Cerebellar cortex (tissue), 1 donor: ENCODE results near the gene TBXAS1.
"Not testable (repeated sequence)": the region's sequence is repeated elsewhere in the genome, so short reads cannot be mapped to it uniquely, and the experiment has no call there.

Source experiments
- DNase-seq: peaks from one replicate; pipeline ENCODE4 v3.0.0-alpha.2; 2015; ENCODE audit warnings: low spot score

TBXAS1 gene

DNA sequence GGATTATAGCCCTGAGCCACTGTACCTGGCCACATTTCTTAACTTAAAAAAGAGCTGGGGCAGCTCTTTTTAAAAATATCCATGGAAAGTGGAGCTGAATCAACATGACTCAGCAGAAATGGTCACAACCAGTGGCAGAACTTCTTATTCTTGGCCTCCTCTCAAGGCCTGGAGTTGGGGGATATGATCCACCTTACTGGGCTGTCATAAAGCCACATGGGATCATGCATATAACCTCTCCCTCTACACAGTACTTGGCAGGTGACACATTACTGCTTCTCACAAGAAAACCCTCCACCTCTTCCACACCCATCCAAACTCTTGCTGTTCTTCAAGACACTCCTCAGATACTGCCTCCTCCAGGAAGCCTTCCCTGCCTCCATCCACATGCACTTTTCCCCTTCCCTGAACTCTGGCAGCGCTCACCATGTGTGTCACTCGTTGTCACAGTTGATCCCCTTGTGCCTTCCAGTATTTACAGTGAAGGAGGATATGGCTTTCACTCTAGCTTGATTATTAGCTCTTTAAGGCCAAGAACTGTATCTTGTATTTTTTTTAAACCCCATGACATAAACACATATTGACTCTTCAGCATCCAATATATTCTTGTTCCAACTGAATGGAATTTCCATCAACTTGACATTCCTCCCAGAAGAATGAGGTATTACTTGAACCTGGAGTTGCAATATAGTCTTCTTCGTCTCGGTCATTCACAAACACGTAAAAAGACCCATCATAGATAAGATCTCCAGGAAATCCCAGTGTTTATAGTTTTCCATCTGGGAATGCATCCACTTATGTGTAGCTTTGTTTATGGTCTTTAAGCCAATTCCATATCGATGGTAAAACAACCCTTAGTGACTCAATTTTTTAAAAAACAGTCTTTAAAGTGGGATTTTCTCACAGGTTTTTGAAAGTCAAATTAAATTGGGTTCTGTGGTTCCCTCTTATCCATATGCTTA is 85.5 kb downstream of the TBXAS1 start:
- DNase-seq: no peak

GRCh38 chr7:139915268-139915863 is 86.3 kb downstream of the TBXAS1 start:
- DNase-seq: no peak

GRCh38 chr7:139915864-139916716 is 87.0 kb downstream of the TBXAS1 start:
- DNase-seq: no peak

DNA sequence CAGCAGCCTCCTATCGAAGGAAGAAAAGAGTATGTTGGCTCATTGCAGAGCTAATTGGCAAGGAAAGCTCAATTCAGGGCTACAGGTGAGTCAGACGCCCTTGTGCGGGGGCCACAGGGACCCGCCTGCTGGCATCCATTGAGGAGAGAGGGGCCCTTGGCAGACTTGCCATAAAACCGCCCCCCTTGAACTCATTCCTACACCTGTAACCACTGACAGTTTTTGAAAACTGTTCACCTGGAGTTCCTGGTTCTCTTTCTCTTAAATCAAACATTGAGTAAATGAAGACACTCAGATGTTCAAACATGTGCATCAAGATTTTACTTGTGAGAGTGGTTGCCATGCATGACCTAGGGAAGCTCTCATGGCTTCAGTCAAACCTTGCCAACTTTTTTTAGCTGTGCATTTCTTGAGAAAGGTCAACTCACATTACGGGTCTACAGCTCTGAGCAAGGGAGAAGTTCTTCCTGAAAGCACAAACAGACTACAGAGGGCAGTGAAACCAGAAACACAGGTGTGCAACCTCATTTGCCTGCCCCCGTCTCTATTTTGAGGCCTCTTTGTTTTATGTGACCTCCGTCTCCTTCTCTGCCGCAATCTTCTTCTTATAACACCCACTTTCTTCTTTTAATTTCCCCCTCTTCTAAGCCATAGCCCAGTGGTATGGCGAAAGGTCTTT is 87.8 kb downstream of the TBXAS1 start:
- no peak for DNase-seq

DNA sequence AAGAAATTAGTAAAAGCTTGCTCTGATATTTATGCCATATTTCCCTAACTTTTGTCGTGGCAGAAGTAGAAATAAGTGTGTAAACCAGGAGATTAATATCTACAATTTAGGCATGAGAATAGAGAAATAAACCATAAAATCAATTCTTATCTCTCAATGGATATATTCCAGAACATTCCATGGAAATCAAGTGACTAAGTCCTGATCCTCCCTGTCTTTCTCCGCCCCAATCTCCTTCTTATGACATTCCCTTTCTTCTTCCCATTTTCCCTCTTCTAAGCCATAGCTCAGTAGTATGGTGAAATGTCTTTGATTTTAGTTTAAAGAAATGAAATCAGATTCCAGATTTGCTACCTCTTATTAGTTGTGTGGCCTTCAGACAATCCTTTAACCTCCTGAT is 88.8 kb downstream of the TBXAS1 start:
- no peak for DNase-seq

DNA sequence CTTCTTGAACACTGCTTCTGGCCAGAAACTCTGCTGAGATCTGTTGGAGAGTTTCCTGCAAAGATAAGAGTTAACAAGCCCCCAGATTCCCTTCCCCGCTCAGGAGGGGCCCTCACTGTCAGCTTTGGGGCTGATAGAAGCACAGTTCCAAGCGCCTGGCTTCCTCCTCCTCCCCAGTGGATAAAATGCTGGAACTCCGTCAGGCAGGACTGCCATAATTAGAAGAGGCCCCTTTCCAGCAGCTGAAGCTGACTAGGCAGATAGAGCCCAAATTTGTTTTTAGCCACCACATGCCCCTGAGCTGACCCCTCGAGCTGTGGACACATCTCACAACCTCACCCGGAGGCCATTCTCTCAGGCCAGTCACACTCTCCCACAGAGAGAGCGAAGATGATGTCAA is 89.4 kb downstream of the TBXAS1 start:
- DNase-seq: no peak

DNA sequence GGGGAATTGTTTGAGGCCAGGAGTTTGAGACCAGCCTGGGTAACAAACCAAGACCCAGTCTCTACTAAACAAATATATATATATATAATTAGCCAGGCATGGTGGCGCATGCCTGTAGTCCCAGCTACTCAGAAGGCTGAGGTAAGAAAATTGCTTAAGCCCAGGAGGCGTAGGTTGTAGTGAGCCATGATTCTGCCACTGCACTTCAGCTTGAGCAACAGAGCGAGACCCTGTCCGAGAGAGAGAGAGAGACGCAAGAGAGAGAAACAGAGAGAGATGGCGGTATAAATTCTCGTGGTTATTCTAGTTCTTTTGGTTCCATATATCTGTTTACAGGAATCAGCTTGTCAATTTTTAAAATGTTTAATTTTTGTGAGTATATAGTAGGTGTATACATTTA is 94.0 kb downstream of the TBXAS1 start:
- no peak for DNase-seq

- DNase-seq: no peak
These were observed 95.4 kb downstream of the TBXAS1 start for GRCh38 chr7:139924461-139924860.

GRCh38 chr7:139929221-139929620 is 100.2 kb downstream of the TBXAS1 start:
- DNase-seq: not testable (repeated sequence)

- no peak for DNase-seq
These were observed 101.4 kb downstream of the TBXAS1 start for GRCh38 chr7:139930286-139930965.

DNA sequence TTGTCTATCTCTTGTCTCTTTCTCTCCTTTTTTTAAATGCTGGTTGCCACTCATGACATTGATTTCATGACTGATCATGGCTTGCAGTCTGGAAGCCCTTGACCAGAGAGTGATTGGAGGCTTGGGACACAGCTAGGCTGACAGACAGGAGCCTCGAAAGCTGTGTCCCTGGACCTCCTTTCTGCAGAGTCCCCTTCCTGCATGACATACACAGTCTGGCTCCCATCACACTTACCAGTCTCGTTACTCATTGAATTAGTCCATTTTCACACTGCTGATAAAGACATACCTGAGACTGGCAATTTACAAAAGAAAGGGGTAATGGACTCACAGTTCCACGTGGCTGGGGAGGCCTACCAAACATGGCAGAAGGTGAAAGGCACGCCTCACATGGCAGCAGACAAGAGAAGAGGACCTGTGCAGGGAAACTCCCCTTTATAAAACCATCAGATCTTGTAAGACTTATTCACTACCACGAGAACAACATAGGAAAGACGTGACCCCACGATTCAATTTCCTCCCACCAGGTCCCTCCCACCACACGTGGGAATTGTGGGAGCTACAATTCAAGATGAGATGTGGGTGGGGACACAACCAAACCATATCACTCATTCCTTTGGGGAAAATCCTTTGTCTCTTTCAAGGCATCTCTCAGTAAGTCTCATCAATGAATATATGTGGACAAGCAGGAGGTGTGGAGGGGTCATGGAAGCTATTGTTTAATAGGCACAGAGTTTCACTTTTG is 102.3 kb downstream of the TBXAS1 start:
- no peak for DNase-seq

DNA sequence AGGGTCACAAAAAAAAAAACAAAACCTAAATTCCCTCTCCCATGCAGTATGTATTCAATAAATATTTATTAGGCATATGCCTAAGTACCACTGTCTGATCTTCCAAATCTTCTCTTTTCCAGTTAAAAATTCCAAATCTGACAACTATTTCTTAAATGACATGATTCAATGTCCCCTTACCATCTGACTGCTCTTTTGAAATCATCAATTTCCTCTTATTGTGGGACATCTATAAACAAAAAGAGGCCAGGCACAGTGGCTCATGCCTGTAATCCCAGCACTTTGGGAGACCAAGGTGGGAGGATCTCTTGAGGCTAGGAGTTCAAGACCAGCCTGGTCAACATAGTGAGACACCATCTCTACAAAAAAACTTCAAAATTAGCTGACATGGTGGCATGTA is 103.5 kb downstream of the TBXAS1 start:
- DNase-seq: no peak

GRCh38 chr7:139936760-139937310 is 107.8 kb downstream of the TBXAS1 start:
- DNase-seq: no peak

- DNase-seq: no peak
These were observed 108.7 kb downstream of the TBXAS1 start for GRCh38 chr7:139937715-139938114.

GRCh38 chr7:139940866-139941265 is 111.8 kb downstream of the TBXAS1 start:
- no peak for DNase-seq

DNA sequence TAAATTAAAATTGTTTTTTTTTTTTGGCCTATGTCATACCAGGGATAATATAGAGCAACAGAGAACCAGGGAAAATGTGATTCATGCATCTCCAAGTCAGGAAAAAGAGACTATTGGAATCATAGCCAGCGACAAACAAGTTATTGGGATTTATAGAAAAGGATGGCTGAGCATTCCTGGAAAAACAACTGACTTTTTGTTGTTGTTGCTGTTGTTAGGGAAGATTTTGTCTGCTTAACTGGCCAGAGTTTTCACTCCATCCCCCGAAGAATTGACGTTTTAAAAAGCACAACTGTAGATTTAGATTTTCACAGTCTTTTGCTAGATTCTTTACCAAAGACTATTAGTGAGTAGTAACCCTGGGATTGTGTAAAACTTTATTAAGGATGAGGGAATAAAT is 112.4 kb downstream of the TBXAS1 start:
- no peak for DNase-seq

- no peak for DNase-seq
These were observed 112.8 kb downstream of the TBXAS1 start for GRCh38 chr7:139941866-139942265.

- DNase-seq: no peak
These were observed 113.6 kb downstream of the TBXAS1 start for GRCh38 chr7:139942636-139943035.

DNA sequence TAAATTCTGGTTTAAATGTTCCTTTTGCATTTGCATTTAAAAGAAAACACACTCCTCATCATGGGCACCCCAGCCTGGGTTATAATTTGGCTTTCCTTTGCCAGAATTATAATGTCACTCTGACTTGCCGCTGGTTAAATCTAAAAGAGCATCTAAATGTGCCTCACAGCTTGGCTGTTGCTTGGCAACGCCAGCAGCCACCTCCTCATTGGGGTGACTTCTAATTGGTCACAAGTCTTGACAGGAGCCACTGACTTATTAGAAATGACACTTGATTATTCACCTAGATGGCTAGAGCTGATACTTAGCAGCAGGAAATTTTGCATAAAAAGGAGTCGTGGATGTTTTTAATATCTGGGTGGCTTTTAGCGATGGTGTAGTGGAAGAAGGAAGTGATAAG is 114.3 kb downstream of the TBXAS1 start:
- DNase-seq: no peak

DNA sequence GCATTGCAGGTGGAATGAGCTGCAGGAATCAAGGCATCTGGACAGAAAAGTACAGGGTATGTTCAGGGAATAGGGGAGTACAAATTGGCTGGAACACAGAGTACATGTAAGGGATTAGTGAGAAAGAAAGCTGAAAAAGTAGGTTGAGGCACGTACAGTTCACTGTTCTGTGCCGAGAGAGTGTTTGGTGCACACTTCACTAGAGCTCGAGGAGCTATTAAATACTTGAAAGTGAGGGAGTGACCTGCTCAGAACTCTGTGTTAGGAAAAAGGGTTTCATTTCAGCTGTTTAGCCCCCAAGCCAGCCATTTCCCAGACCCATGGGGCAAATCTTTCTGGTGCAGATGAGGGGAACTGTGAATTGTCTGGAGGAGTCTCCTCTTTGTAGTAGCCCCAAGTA is 115.2 kb downstream of the TBXAS1 start:
- no peak for DNase-seq
